ENCODE measurements around the gene ANXA6. TPM values are rescaled to one million over a fixed set of nuclear protein-coding genes. Genes with fewer than 3 reads are reported as not detected.

Gene ANXA6
- total RNA-seq, 1 experiment from 2014 or later: 98.7 TPM

DNA sequence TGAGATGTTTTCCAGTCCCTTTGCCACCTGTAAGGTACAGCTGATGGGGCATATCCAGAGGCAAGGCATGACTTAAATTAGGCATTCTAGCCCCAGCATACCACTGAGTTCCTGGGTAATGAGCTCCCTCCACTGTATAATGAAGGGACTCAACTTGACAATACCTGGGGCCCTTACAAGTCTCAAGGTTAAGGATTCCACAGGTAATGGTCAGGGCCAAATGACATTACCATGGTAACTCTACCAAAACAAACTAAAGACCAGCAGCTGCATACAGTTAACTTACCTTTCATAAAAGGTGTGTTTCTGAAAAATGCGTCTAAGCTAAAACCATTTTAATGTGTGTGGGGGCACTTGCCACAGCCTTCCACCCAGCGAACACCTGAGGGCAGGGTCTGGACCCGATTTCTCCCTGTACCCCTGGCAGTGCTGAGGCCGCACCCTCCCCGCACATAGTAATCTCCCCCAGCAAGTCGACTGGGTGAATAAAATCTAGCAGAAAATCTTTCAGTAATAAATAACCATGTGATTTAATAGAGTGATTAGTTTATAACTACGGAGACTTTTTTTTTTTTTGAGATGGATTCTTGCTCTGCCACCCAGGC, 42.1 kb upstream of the ANXA6 start:
- Histone ChIP-seq H3K4ac (ENCODE audit: low read depth, low read length) (no peak overlapping the region), H4K5ac (ENCODE audit: insufficient read length, low read depth, low read length) (no peak overlapping the region), H3K27me3 (ENCODE audit: insufficient read depth, low read length) (no peaks in the 10 kb centered on the region), H2BK15ac (ENCODE audit: low read depth, low read length) (no peak overlapping the region), H2AFZ (ENCODE audit: low read length) (no peak overlapping the region), H2BK20ac (ENCODE audit: low read depth, low read length, poor library complexity, severe bottlenecking) (no peak overlapping the region), H3K4me1 (ENCODE audit: insufficient read depth, low read length) (no peaks in the 10 kb centered on the region), H3K23ac (ENCODE audit: insufficient read length, low read depth, low read length) (no peak overlapping the region), H3T11ph (ENCODE audit: low read length) (no peak overlapping the region), H4K91ac (ENCODE audit: insufficient read length, low read depth, low read length) (no peak overlapping the region), H3K14ac (ENCODE audit: insufficient read depth, low read length) (no peak overlapping the region), H2AK5ac (ENCODE audit: insufficient read length, low read length) (no peak overlapping the region), H3K79me2 (ENCODE audit: insufficient read depth, low read length) (no peaks in the 10 kb centered on the region), H3K56ac (ENCODE audit: insufficient read length, low read depth, low read length) (no peak overlapping the region), H4K8ac (replicated peaks; ENCODE audit: insufficient read length, low read depth, low read length) (no peak overlapping the region), H3K23me2 (ENCODE audit: insufficient read length, low read depth, low read length, poor library complexity, severe bottlenecking) (no peaks in the 10 kb centered on the region), H2BK5ac (ENCODE audit: insufficient read length, low read length) (no peak overlapping the region), H3K27ac (ENCODE audit: insufficient read length, low read depth, low read length) (no peak overlapping the region), H3K9ac (ENCODE audit: extremely low read depth, insufficient read length, low read length) (no peak overlapping the region), H3K79me1 (ENCODE audit: insufficient read depth, low read depth, low read length, poor library complexity, severe bottlenecking) (no peaks in the 10 kb centered on the region), H3K9me3 (ENCODE audit: control insufficient read depth, low read depth, low read length) (no peaks in the 10 kb centered on the region), H4K20me1 (ENCODE audit: control insufficient read depth, insufficient read depth, insufficient read length) (no peaks in the 10 kb centered on the region), H3K4me2 (ENCODE audit: insufficient read depth, insufficient read length, low read length) (no peak overlapping the region), H3K18ac (ENCODE audit: insufficient read length, low read depth, low read length) (no peak overlapping the region), H2BK12ac (ENCODE audit: insufficient read length, low read depth, low read length) (no peak overlapping the region), H2BK120ac (ENCODE audit: low read depth, low read length, poor library complexity, severe bottlenecking) (no peak overlapping the region)
- H3K9me3 Mint-ChIP-seq: no peaks in the 10 kb centered on the region
- H3K27me3 Mint-ChIP-seq (ENCODE audit: low read depth): no peaks in the 10 kb centered on the region
- H3K36me3 Mint-ChIP-seq (ENCODE audit: insufficient read depth in 1 of 3, low read depth in 3 of 3): no peaks in the 10 kb centered on the region
- no peak for DNase-seq
- H3K4me3 Mint-ChIP-seq: no peak overlapping the region
- TF ChIP-seq, protein P1, sequence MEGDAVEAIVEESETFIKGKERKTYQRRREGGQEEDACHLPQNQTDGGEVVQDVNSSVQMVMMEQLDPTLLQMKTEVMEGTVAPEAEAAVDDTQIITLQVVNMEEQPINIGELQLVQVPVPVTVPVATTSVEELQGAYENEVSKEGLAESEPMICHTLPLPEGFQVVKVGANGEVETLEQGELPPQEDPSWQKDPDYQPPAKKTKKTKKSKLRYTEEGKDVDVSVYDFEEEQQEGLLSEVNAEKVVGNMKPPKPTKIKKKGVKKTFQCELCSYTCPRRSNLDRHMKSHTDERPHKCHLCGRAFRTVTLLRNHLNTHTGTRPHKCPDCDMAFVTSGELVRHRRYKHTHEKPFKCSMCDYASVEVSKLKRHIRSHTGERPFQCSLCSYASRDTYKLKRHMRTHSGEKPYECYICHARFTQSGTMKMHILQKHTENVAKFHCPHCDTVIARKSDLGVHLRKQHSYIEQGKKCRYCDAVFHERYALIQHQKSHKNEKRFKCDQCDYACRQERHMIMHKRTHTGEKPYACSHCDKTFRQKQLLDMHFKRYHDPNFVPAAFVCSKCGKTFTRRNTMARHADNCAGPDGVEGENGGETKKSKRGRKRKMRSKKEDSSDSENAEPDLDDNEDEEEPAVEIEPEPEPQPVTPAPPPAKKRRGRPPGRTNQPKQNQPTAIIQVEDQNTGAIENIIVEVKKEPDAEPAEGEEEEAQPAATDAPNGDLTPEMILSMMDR (conservative IDR thresholded peaks at IDR 0.05): no peak
- H3K27ac Mint-ChIP-seq: no peak overlapping the region
- H3K4me1 Mint-ChIP-seq: peaks cover 3 to 7% of the 10 kb centered on the region in 2 experiments; a peak in 2 of 4 replicates
- no CpG with 5 or more reads among the region's 7 CpGs for WGBS (ENCODE audit: extremely low coverage, insufficient read length, low lambda C conversion rate)
